AG09309 (cell line): ENCODE results near the gene EMP1.
A peak's percentile ranks its signal among the peaks of the same experiment; 100 is the strongest.

Experiments used
- DNase-seq: peaks from one replicate; pipeline ENCODE4 v3.0.0-alpha.2; 2010; ENCODE audit warnings: low read depth
- H3K4me3 ChIP-seq: 2 replicates; pipeline ENCODE4 v1.5.1; 2011; ENCODE audit warnings: mild to moderate bottlenecking, low read depth, low read length, moderate library complexity; ENCODE audit not compliant: control insufficient read depth
- CTCF ChIP-seq: IDR thresholded peaks from 2 replicates; pipeline ENCODE4 v1.5.1; 2011; ENCODE audit warnings: mild to moderate bottlenecking, low read depth, low read length, inconsistent platforms; ENCODE audit not compliant: insufficient read depth, control insufficient read depth; ENCODE audit errors: missing control alignments

Gene EMP1

GRCh38 chr12:13233830-13234641 is 37.5 kb downstream of the EMP1 start:
- DNase-seq: no peak
- peak; percentile 87 for TF ChIP-seq CTCF
- H3K4me3 ChIP-seq: no peak overlapping the region

DNA sequence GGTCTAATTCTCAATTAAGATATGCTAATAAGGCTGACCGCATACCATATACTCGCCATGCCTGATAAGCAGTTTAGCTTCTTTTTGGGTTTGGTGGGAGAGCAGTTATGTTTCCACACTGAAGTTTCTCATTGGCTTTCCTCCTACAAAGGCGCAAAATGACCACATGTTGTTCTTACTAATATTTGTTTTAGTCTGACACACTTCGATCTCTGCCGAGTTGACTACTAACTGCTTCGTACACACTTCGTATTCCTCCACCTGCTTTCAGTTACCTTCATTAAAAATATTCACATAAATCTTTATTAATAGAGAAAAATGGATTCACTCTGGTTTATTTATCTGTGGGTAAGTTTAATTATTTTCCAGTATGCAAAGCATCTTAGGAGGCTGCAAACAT is 41.7 kb downstream of the EMP1 start:
- DNase-seq: no peak
- no peak overlapping the region for H3K4me3 ChIP-seq
- TF ChIP-seq CTCF: no peak

- no peak for DNase-seq
- no peak for TF ChIP-seq CTCF
- no peak overlapping the region for H3K4me3 ChIP-seq
Observed at GRCh38 chr12:13241833-13242488, 45.4 kb downstream of the EMP1 start.

DNA sequence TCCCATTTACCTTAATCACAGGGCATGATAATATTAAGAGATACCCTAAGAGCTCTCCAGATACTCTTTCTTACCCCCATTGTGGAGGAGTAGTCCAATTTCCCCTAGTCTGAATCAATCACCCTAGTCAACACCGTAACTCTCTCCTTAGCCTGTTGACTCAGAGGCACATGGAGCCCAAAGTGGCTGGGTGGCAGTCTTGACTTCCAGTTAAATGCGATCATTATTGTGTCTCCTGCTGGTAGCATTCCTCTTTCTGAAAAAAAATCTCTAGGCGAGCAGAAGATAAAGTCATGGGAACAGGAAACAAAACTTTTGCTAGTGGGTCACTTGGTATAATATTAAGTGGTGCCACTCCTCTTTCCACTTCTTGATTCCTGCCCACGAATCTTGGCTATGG is 46.4 kb downstream of the EMP1 start:
- H3K4me3 ChIP-seq: no peak overlapping the region
- no peak for DNase-seq
- TF ChIP-seq CTCF: no peak

- no peak for TF ChIP-seq CTCF
Observed at GRCh38 chr12:13243516-13244070, 47.1 kb downstream of the EMP1 start.

DNA sequence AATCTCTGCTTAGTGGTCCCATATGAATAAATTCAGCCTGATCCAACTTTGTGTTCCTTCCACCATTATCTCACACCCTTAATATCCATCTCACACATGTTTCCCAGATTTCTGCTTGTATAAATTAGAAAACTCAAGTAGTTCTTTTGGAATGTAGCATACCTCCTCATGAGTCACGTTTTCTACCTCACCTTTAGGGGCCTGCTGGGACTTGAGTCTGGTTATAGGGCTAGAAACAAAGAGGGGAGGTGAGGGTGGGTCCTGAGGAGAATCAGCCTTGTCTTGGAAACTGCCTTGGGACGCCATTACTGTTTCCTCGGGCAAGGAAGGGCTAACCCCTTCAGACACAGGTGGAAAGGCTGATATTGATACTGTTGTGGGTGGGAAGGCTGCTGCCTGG is 51.1 kb downstream of the EMP1 start:
- TF ChIP-seq CTCF: no peak

More at GRCh38 chr12:13243516-13244070, 47.1 kb downstream of the EMP1 start:
- H3K4me3 ChIP-seq: no peak overlapping the region
- DNase-seq: no peak

More for the DNA sequence above, 51.1 kb downstream of the EMP1 start:
- no peak overlapping the region for H3K4me3 ChIP-seq
- no peak for DNase-seq
